Measurements from ENCODE around the gene HSDL1.

HSDL1 gene

GRCh38 chr16:84161037-84161436 lies 16.1 kb upstream of the HSDL1 start:
- TF ChIP-seq CTCF (IDR thresholded peaks at IDR 0.05; ENCODE audit: insufficient read depth, missing control alignments), result no peak
- DNase-seq (ENCODE audit: insufficient read length, low spot score), result no peak
- FAIRE-seq, result no peak

GRCh38 chr16:84159800-84160199 lies 14.8 kb upstream of the HSDL1 start:
- no peak for TF ChIP-seq CTCF (IDR thresholded peaks at IDR 0.05; ENCODE audit: insufficient read depth, missing control alignments)

GRCh38 chr16:84159007-84159406 lies 14.0 kb upstream of the HSDL1 start:
- TF ChIP-seq CTCF (IDR thresholded peaks at IDR 0.05; ENCODE audit: insufficient read depth, missing control alignments), result no peak
- DNase-seq (ENCODE audit: insufficient read length, low spot score) (no peak), FAIRE-seq (no peak)

More at GRCh38 chr16:84159800-84160199, 14.8 kb upstream of the HSDL1 start:
- DNase-seq (ENCODE audit: insufficient read length, low spot score) (no peak), FAIRE-seq (no peak)

GRCh38 chr16:84156342-84156784 lies 11.4 kb upstream of the HSDL1 start:
- DNase-seq (ENCODE audit: insufficient read length, low spot score), result no peak
- no peak for FAIRE-seq
- TF ChIP-seq CTCF (IDR thresholded peaks at IDR 0.05; ENCODE audit: insufficient read depth, missing control alignments), result no peak

GRCh38 chr16:84155771-84156170 lies 10.8 kb upstream of the HSDL1 start:
- no peak for FAIRE-seq
- no peak for TF ChIP-seq CTCF (IDR thresholded peaks at IDR 0.05; ENCODE audit: insufficient read depth, missing control alignments)
- no peak for DNase-seq (ENCODE audit: insufficient read length, low spot score)

GRCh38 chr16:84155226-84155625 lies 10.2 kb upstream of the HSDL1 start:
- no peak for TF ChIP-seq CTCF (IDR thresholded peaks at IDR 0.05; ENCODE audit: insufficient read depth, missing control alignments)
- FAIRE-seq, result no peak
- DNase-seq (ENCODE audit: insufficient read length, low spot score), result no peak

GRCh38 chr16:84153660-84154214 lies 8.8 kb upstream of the HSDL1 start:
- FAIRE-seq, result no peak
- no peak for TF ChIP-seq CTCF (IDR thresholded peaks at IDR 0.05; ENCODE audit: insufficient read depth, missing control alignments)
- no peak for DNase-seq (ENCODE audit: insufficient read length, low spot score)

Measured in D721Med (cell line).